Subcutaneous adipose tissue (tissue), 4 donors: ENCODE results near the gene AKAP7. TPM values are rescaled to one million over a fixed set of nuclear protein-coding genes. Genes with fewer than 3 reads are reported as not detected.

ENCODE experiments used
- CTCF ChIP-seq: fragments of 450-650 bp; IDR thresholded peaks from one replicate; pipeline ENCODE4 v1.5.1; 2016; ENCODE audit warnings: low read depth, mild to moderate bottlenecking, control low read depth, antibody characterized with exemption, moderate library complexity
- total RNA-seq, 4 donors: library from RNA; depleted of rRNA; stranded (reverse); fragments of >200 nt; gene quantifications; one replicate each; pipeline ENCODE4 v1.1.0, GENCODE V29; 2016

AKAP7 gene
- total RNA-seq, 4 donors from 2014 or later: 8.3 to 26.3 (median 17.2) TPM

- TF ChIP-seq CTCF: no peak
Measured at GRCh38 chr6:131124336-131125071, 10.8 kb upstream of the AKAP7 start.

GRCh38 chr6:131125431-131125830 is 9.8 kb upstream of the AKAP7 start:
- no peak for TF ChIP-seq CTCF

- no peak for TF ChIP-seq CTCF
Measured at GRCh38 chr6:131129689-131130553, 5.3 kb upstream of the AKAP7 start.

GRCh38 chr6:131130554-131130940 is 4.7 kb upstream of the AKAP7 start:
- no peak for TF ChIP-seq CTCF

- no peak for TF ChIP-seq CTCF
Measured at GRCh38 chr6:131132360-131132759, 2.9 kb upstream of the AKAP7 start.

- no peak for TF ChIP-seq CTCF
Measured at GRCh38 chr6:131134220-131134979, 867 bp upstream of the AKAP7 start.

- no peak for TF ChIP-seq CTCF
Measured at GRCh38 chr6:131134980-131135243, 355 bp upstream of the AKAP7 start.
